ENCODE measurements around the gene TAX1BP1. TPM values are rescaled to one million over a fixed set of nuclear protein-coding genes. Genes with fewer than 3 reads are reported as not detected.

The TAX1BP1 gene
- total RNA-seq, 1 experiment from 2014 or later, result 58.3 TPM

DNA sequence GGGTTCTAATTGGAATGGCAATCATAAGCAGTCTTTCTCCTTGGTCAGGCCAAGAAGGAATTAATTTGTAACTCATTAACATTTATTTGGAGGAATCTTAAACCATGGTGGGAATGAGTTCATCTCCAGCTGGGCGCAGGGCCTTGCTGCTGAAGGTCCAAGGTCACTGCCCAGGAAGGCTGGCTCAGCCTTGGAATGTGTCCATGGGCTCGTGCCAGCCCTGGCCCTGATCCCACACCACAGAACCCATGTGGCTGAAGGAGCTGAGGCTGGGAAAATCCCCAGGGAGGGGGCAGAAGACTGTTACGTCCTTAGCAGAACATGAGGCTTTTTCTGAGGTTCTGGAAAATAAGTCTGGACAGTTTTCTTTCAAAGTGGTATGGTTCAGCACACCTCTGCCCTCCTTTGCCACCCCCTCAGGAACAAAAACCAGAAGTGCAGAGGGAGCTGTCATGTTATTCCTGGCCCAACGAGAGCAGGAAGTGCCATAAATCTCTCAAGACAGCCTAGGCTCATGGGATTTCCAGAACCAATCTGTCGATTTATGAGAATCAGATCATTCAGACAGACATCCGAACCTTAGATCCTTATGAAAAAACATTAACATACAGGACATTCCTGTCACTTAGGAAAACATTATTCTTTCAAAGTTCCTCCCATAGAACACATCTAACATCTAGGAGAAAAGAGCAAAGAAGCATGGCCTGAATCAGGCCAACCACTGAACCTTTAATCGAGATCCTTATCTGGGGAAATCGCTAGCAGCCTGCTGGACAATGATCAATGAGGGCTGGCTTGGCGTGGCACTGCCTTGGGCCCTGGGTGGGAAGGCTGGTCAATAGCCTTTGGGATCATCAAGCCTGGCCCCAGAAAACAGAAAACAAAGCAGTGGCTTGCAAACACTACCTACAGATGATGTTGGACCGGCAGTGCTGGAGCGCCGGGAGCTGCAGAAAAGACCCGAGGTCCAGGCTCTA, 134.3 kb downstream of the TAX1BP1 start:
- H4K5ac ChIP-seq (ENCODE audit: insufficient read length, low read depth, low read length), result no peak overlapping the region
- no peak overlapping the region for H3K23ac ChIP-seq (ENCODE audit: insufficient read length, low read depth, low read length)
- H4K91ac ChIP-seq (ENCODE audit: insufficient read length, low read depth, low read length), result no peak overlapping the region
- no CpG with 5 or more reads among the region's 13 CpGs for WGBS (ENCODE audit: extremely low coverage, insufficient read length, low lambda C conversion rate)
- H3K27ac ChIP-seq (ENCODE audit: insufficient read length, low read depth, low read length), result no peak overlapping the region
- H2AFZ ChIP-seq (ENCODE audit: low read length), result no peak overlapping the region
- no peaks in the 10 kb centered on the region for H3K79me2 ChIP-seq (ENCODE audit: insufficient read depth, low read length)
- H2BK5ac ChIP-seq (ENCODE audit: insufficient read length, low read length), result no peak overlapping the region
- no peaks in the 10 kb centered on the region for H3K36me3 Mint-ChIP-seq (ENCODE audit: insufficient read depth in 1 of 3, low read depth in 3 of 3)
- H3K18ac ChIP-seq (ENCODE audit: insufficient read length, low read depth, low read length), result no peak overlapping the region
- H3K56ac ChIP-seq (ENCODE audit: insufficient read length, low read depth, low read length), result no peak overlapping the region
- 0 out of 2 replicates have a peak, but pooled peaks cover 3% of the 10 kb centered on the region for H3K4me1 ChIP-seq (ENCODE audit: insufficient read depth, low read length)
- no peaks in the 10 kb centered on the region for H3K27me3 Mint-ChIP-seq (ENCODE audit: low read depth)
- H3T11ph ChIP-seq (ENCODE audit: low read length), result no peak overlapping the region
- H4K20me1 ChIP-seq (ENCODE audit: control insufficient read depth, insufficient read depth, insufficient read length), result no peaks in the 10 kb centered on the region
- TF ChIP-seq, protein P1, sequence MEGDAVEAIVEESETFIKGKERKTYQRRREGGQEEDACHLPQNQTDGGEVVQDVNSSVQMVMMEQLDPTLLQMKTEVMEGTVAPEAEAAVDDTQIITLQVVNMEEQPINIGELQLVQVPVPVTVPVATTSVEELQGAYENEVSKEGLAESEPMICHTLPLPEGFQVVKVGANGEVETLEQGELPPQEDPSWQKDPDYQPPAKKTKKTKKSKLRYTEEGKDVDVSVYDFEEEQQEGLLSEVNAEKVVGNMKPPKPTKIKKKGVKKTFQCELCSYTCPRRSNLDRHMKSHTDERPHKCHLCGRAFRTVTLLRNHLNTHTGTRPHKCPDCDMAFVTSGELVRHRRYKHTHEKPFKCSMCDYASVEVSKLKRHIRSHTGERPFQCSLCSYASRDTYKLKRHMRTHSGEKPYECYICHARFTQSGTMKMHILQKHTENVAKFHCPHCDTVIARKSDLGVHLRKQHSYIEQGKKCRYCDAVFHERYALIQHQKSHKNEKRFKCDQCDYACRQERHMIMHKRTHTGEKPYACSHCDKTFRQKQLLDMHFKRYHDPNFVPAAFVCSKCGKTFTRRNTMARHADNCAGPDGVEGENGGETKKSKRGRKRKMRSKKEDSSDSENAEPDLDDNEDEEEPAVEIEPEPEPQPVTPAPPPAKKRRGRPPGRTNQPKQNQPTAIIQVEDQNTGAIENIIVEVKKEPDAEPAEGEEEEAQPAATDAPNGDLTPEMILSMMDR (conservative IDR thresholded peaks at IDR 0.05), result no peak
- H2BK12ac ChIP-seq (ENCODE audit: insufficient read length, low read depth, low read length), result no peak overlapping the region
- no peak for DNase-seq
- no peak overlapping the region for H2BK15ac ChIP-seq (ENCODE audit: low read depth, low read length)
- H2AK5ac ChIP-seq (ENCODE audit: insufficient read length, low read length), result no peak overlapping the region
- no peaks in the 10 kb centered on the region for H3K9me3 ChIP-seq (ENCODE audit: control insufficient read depth, low read depth, low read length)
- H4K8ac ChIP-seq (replicated peaks; ENCODE audit: insufficient read length, low read depth, low read length), result no peak overlapping the region
- H2BK120ac ChIP-seq (ENCODE audit: low read depth, low read length, poor library complexity, severe bottlenecking), result no peak overlapping the region
- H3K4ac ChIP-seq (ENCODE audit: low read depth, low read length), result no peak overlapping the region
- H2BK20ac ChIP-seq (ENCODE audit: low read depth, low read length, poor library complexity, severe bottlenecking), result no peak overlapping the region
- no peaks in the 10 kb centered on the region for H3K27me3 ChIP-seq (ENCODE audit: insufficient read depth, low read length)
- no peak overlapping the region for H3K9ac ChIP-seq (ENCODE audit: extremely low read depth, insufficient read length, low read length)
- H3K27ac Mint-ChIP-seq, result no peak overlapping the region
- peaks cover 19 to 21% of the 10 kb centered on the region in 2 experiments for H3K4me1 Mint-ChIP-seq
- H3K4me3 Mint-ChIP-seq, result no peak overlapping the region
- H3K9me3 Mint-ChIP-seq, result no peaks in the 10 kb centered on the region
- peak overlapping the region; percentile 40; the same call in 1 of the 2 replicates for H3K14ac ChIP-seq (ENCODE audit: insufficient read depth, low read length)
- no peaks in the 10 kb centered on the region for H3K23me2 ChIP-seq (ENCODE audit: insufficient read length, low read depth, low read length, poor library complexity, severe bottlenecking)
- H3K79me1 ChIP-seq (ENCODE audit: insufficient read depth, low read depth, low read length, poor library complexity, severe bottlenecking), result no peaks in the 10 kb centered on the region
- no peak overlapping the region for H3K4me2 ChIP-seq (ENCODE audit: insufficient read depth, insufficient read length, low read length)

Measured in H9 (cell line).